ENCODE data around the gene E2F4.

Gene E2F4

DNA sequence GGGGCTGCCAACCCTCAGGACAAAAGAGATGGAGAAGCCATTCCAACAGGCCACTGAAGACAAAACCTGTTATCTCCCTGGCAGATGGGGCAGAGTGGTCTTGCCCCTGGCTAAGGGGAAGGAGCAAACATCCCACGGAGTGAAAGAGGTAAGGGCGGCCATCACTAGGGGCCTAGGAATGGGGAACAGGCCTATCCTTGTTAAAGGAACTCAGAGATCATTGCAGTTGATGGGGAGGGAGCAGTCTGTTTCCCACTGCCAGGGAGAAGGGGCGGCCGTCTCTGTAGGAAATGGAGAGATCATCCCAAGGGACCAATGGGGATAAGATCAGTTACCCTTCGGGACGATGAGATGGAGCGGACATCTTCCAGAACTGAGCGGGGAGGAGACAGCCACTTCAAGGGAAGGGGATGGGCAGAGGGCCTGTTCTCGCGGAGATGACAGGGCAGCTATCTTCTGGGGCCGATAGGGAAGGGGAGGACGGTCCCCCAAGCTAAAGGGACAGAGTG, 34.4 kb downstream of the E2F4 start:
- DNase-seq (ENCODE audit: low read depth), result no peak
- TF ChIP-seq, protein P1, sequence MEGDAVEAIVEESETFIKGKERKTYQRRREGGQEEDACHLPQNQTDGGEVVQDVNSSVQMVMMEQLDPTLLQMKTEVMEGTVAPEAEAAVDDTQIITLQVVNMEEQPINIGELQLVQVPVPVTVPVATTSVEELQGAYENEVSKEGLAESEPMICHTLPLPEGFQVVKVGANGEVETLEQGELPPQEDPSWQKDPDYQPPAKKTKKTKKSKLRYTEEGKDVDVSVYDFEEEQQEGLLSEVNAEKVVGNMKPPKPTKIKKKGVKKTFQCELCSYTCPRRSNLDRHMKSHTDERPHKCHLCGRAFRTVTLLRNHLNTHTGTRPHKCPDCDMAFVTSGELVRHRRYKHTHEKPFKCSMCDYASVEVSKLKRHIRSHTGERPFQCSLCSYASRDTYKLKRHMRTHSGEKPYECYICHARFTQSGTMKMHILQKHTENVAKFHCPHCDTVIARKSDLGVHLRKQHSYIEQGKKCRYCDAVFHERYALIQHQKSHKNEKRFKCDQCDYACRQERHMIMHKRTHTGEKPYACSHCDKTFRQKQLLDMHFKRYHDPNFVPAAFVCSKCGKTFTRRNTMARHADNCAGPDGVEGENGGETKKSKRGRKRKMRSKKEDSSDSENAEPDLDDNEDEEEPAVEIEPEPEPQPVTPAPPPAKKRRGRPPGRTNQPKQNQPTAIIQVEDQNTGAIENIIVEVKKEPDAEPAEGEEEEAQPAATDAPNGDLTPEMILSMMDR (IDR thresholded peaks at IDR 0.05; ENCODE audit: insufficient read depth, low read depth, low read length, missing control alignments), result no peak
- peak overlapping the region; percentile 97 for H3K4me3 ChIP-seq (ENCODE audit: low read depth, low read length)

DNA sequence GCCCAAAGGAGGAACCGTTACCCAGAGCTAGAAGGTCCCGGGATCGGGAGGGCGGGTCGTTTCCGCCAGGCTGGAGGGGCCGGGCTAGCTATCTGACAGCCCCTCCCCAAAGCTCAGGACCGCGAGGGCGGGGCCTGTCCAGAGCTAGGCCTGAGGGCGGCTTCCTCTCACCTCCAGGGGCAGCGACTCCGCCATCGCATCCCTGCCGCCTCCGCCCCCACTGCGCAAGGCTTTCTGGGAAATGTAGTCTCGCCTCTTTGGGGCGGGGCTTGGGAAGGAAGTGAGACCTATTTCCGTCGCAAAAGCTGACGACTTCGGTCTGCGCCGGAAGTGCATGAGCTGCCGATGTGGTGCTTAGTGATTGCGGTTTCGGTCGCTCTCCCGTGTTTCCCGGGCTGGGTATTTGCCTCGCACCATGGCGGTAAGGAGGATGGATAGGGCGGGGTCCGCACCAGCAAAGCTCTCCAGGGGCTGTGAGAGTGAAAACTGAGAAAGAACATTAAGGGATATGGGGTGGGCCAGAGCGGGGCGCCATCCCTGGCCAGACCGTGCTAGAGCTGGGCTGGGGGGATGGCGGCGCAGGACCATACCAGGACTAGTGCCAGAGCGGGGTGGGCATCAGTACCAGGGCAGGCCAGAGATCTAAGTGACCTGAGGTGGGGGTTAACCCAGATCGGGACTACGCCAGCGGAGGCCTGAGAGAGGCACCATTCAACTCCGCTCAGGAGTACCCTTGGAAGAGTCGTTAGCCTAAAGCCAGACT, 35.0 kb downstream of the E2F4 start, which contains the start of gene TMEM208:
TSS of gene TMEM208 (plus strand) at position 327 of the 763 bp plus-strand sequence. CDS start at position 416, 89 bp downstream.
- H3K4me3 ChIP-seq (ENCODE audit: low read depth, low read length), result peak within 1 kb of the TSS; percentile 97
- TF ChIP-seq, protein P1 (IDR thresholded peaks at IDR 0.05; ENCODE audit: insufficient read depth, low read depth, low read length, missing control alignments), result peak; percentile 14
- DNase-seq (ENCODE audit: low read depth), result peak; percentile 99

DNA sequence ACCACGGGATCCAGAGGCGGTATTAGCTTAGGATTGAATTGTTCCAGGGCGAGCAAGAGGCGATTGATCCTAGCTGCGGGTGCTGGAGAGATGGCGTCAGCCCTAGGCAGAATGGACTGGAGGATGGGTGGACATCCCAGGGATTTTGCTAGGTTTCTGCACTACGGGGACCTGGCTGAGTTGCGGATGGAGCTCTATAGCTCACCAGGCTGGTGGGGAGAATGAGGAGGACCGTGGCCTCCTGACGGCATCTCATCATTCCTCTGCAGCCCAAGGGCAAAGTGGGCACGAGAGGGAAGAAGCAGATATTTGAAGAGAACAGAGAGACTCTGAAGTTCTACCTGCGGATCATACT, 35.6 kb downstream of the E2F4 start:
- H3K4me3 ChIP-seq (ENCODE audit: low read depth, low read length), result peak overlapping the region; percentile 97
- DNase-seq (ENCODE audit: low read depth), result no peak

DNA sequence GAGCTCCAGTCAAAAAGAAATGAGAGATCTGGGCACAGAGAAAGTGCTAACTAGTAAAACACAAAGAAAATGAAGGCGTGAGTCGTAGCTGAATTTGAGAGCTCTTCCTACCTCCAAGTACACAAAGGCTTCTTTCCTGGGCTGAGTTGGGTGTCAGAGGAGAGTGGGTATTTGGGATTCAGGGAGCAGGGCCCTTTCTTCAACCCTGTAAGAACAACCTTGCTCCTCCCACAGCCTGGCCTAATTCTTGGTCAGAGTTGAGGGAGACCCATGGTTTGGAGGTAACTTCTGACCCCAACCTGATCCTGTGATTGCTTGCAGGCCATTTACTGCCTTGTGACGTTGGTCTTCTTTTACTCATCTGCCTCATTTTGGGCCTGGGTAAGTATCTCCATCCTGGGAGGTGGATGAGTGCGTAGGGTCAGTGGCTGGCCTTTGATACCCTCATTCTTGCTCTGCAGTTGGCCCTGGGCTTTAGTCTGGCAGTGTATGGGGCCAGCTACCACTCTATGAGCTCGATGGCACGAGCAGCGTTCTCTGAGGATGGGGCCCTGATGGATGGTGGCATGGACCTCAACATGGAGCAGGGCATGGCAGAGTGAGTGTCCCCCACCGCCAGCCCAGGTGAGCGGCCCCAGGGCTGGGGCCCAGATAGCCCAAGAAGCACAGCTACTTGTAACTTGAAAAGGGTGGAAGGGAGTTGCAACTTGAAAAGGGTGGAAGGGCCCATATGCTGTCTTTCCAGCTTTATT, 36.3 kb downstream of the E2F4 start:
- DNase-seq (ENCODE audit: low read depth), result no peak
- peak overlapping the region; percentile 97 for H3K4me3 ChIP-seq (ENCODE audit: low read depth, low read length)
- TF ChIP-seq, protein P1 (IDR thresholded peaks at IDR 0.05; ENCODE audit: insufficient read depth, low read depth, low read length, missing control alignments), result no peak

More for the DNA sequence above, 35.6 kb downstream of the E2F4 start:
- TF ChIP-seq, protein P1 (IDR thresholded peaks at IDR 0.05; ENCODE audit: insufficient read depth, low read depth, low read length, missing control alignments), result no peak

DNA sequence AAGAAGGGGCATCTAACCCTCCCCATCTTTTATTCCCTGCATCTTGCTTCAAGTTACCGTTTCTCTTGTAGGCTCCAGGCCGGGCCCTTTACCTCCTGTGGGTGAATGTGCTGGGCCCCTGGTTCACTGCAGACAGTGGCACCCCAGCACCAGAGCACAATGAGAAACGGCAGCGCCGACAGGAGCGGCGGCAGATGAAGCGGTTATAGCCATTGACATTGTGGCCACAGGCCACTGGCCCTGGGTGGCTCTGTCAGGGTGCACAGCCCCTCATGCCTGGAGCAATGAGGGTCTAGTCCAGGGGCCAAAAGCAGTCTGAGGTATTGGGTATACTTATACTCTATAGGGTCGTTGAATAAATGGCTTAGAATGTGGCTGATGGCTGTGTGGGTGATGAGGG, 37.0 kb downstream of the E2F4 start:
- TF ChIP-seq, protein P1 (IDR thresholded peaks at IDR 0.05; ENCODE audit: insufficient read depth, low read depth, low read length, missing control alignments), result no peak
- DNase-seq (ENCODE audit: low read depth), result no peak
- no peak overlapping the region for H3K4me3 ChIP-seq (ENCODE audit: low read depth, low read length)

DNA sequence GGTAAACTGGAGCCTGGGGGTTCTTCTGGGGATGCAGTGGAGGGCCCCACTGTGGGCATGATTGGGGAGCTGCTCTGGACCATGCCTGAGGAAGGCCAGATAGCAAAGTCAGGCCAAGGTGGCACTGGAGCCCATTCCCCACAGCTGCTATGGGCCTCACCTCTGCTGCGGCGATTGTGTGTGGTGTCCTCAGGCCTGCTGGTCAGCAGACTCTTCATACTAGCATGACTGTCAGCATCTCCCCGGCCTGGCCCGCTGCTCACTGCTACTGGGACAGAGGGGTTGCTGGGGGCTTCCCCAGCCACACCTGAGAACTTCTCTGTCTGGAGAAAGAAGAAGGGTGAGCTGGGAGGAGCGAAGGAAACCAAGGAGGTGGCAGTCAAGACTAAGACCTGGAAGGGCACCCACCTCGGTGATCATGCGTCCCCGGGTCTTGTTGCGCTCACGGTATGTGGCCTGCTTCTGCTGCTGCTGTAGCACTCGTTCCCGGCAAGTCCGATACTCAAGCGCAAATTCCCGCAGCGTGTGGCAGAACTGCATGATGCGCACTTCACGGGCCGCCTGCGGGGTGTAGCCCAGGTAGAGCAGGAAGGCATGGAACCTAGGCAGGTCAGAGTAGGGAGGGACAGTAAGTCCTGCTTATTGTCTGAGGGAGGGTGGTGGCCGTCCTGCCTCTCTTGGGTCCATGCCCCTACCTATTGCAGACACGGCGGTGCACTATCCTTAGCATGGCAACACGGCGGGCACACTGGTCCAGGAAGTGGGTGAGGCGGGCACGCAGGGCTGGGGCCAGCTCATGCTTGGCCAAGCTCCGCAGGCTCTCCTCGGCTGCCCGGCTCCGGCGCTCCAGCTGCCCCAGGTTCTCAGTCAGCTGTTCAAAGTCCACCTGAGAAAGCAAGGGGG, 38.2 kb downstream of the E2F4 start:
- H3K4me3 ChIP-seq (ENCODE audit: low read depth, low read length), result no peak overlapping the region
- TF ChIP-seq, protein P1 (IDR thresholded peaks at IDR 0.05; ENCODE audit: insufficient read depth, low read depth, low read length, missing control alignments), result no peak
- DNase-seq (ENCODE audit: low read depth), result no peak

Data from GM12865 (cell line).